GM19438 (cell line): ENCODE results near the gene SMAD7.
A peak's percentile ranks its signal among the peaks of the same experiment; 100 is the strongest.

Experiments used
- ATAC-seq: cut with Tn5 transposase; IDR thresholded peaks from one replicate; pipeline ENCODE4 v1.9.1; 2021; ENCODE audit warnings: low read depth; ENCODE audit not compliant: unreplicated experiment

SMAD7 gene

DNA sequence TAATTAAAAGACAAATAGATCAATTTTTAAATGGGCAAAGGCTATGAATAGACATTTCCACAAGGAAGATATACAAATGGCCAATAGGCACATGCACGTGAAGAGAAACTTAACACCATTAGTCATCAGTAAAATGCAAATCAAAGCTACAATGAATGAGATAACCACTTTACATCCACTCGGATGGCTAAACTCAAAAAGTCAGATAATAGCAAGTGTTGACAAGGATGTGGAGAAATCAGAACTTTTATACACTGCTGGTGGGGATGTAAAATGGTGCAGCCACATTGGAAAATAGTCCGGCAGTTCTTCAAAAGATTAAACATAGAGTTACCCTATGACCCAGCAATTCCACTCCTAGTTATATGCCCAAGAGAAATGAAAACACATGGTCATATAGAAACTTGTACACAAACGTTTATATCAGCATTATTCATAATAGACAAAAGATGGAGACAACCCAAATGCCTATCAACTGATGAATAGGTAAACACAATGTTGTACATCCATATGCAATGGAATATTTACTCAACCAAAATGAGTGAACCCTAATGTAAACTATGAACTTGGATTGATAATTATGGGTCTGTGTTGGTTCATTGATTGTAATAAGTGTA is 51.1 kb downstream of the SMAD7 start:
- no peak for ATAC-seq

DNA sequence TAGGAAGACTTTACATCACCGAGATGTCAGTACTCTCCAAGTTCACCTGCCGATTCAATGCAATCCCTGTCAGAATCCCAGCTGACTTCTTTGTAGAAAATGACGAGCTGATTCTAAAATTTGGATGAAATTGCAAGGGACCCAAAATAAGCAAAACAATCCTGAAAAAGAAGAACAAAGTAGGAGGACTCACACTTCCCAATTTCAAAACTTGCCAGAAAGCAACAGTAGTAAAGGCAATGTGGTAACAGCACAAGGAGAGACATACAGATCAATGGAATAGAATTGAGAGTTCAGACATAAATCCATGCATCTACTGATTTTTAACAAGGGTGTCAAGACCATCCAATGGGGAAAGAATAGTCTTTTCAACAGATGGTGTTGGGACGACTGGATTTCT is 52.2 kb downstream of the SMAD7 start:
- no peak for ATAC-seq

DNA sequence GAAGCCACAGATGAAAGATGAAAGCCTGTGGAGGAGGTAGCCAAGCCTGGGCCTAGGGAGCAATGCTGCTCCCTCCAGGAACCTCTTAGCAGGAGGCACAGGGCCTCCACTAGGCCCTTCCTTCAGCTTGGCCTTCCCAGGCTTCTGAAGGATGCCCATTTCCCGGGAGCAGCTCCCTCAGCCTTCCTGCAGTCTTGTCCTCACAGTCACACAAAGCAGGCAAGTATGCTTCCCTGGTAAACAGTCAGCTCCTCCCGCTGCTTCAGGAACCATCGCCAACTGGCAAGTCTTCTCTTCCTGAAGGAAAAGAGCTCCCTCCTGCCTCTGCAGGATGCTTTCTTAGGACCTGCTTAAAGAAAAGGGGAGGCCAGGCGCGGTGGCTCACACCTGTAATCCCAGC is 53.2 kb downstream of the SMAD7 start:
- ATAC-seq, result no peak

DNA sequence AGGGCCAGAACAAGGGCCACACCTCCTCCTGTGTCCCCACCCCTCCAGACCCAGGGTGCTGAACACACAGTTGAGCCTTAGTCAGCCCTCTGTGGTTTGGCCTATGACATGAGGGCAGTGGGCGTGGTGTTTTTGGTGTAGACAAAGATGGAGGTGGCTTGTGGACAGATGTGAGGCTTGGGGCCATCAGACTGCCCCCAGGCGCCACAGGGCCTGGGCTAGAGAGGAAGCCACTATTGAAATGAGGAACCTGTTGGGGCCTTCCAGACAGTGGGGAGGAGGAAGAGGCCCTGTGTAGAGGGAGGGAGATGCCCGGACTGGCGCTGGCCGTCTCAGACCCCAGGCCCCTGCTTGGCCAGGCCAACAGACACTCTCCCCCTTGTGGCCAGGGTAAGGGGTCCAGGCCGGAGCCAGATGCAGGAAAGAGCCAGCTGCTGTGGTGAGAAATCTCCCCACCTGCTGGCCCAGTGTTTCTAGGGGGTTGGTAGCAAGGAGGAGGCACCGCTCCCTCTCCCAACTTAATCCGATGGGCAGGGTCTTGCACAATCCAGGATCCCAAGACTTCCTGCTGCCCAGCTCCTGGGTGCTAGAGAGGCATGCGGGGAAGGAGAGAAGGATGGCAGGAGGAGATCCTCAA is 53.8 kb downstream of the SMAD7 start:
- ATAC-seq, result peak; percentile 75

DNA sequence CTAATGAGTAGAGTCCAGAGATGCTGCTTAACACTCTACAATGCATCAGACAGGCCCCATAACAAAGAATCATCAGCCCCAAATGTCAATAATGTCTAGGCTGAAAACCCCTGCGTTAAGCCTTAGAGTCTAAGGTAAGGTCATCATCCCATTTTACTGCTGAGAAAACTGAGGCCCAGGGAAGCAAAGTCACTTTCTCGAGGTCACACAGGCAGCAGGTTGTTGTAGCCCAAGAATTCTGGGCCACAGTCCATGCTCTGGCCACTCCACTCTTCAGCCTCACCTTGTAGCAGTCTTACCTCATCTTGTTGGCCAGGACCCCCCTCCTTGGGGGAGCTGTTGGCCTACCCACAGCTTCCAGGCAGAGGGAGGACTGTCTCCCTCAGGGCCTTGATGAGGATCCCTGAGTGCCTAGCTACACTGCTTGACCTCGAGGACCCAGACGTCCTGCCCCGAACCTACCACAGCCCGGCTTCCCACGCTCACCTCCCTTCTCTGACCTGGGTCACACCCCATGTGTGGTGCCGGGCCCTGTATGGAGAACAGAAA is 54.4 kb downstream of the SMAD7 start:
- ATAC-seq, result no peak

DNA sequence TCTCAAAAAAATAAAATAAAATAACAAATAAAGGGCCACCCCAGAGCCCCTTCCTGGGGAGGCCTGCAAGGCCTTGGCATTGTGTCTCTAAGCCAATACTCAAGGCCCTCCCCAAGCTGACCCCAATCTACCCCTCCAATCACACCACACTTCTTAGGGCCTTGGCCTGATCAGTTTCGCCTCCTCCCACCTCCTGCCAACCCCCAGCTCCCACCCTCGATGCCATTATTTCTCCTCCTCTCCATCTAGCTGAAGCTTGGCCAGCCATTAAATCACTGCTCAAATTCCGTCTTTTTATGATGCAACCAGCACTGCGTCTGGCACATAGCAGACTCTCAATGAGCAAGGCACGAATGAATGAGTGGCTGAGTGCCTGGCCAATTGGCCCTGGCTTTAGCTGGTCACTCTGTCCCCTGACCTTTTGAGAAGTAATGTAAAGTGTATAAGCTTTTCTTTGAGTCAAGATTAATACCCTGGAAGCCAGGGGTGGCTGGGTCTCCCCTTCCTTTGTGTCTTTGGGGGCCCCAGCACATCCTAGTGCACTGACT is 55.9 kb downstream of the SMAD7 start:
- no peak for ATAC-seq

DNA sequence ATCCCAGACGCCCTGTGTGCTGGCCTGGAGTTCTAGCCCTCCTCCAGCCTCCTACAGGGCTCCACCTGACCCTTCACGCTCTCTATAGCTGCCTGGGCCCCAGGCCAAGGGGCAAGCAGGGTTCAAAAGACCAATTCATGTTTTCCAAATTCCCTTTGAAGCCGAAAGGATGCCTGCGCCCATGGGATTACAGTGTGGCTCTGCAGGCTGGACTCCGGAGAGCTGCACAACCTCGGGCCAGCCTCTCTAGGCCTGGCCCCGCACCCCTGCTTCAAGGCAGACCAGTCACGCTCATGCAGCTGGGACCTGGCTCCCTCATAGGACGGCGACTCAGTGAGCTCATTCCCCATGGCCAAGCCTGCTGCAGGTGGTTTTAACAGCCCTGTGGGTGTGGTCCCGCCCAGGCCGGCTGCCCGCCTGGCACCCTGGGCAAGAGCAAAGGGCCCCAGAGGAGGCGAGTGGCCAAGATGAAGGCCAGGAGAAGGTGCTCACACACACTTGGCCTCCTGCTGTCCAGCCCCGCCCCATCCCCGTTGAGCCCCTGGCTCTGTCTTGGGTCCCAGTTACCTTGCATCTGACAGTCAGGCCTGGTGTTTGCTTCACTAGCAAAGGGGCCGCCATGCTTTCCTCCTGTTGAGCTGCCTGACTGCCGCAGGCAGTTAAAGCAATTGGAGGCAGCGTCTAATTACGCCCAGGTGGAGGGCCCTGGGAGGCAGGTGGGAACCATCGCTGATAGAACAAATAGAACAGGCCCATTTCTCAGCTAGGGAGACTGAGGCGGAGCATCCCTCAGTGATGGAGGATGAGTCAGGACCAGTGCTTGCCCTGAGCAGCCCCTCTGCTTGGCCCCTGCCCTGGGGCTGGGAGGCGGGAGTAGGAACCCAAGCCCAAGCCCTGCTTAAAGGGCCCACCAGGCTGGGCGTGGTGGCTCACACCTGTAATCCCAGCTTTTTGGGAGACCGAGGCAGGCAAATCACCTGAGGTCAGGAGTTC is 56.9 kb downstream of the SMAD7 start:
- no peak for ATAC-seq

DNA sequence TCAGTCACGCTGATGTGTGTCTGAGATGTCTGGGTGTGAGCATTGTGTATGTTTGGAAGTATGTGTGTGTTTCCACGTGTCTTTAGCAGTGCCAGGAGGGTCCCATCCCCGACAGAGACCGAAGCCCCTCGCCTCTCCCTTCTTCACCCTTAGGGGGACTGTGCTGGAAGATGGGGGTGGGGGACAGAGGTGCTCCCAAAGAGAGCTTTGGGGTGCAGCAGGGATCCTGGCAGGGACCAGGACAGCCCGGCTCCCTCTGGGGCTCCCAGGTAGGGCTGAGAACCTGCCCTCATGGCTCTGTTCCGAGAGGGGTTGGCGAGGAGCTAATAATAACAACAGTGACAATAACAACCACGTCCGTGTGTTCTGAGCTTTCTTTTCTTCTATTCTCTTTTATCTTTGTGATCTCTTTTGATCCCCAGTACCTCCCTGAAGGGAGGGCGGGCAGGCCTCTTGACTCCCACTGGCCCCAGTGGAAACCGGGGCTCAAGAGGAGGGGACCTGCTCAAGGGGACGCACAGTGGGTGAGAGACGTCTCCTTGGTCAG is 57.6 kb downstream of the SMAD7 start:
- ATAC-seq, result no peak

DNA sequence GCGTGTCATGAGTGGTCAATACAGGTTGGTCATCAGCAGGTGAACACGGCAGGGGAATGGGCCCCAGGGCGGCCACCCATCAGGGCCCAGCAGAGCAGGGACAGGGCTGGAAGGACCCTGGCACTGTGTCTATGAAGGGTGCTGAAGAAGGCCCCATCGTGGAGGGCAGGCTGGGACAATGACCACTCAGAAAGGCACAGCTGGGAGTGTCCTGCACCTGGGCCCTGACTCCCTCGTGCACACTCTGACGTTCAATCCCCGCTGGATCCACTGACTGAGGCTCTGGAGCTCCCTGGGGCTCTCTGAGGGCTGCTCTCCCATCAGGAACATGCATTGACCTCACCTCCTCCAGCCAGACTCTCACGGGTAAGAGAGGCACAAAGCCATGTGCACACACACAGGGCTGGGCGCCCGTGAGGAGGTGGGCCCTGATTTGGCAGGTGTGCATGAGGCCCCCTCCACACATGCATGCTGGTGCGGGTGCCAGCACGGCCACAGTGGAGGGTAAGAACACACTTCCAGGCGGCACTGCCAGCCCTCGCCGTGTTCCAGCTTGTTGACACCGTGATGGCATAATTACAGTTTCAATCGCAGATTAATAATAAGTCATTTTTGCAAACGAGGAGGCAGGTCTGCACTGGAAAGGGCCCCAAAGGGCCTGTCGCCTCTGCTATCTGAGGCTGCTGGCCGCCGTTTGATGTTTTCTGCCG is 58.5 kb downstream of the SMAD7 start:
- ATAC-seq, result no peak

DNA sequence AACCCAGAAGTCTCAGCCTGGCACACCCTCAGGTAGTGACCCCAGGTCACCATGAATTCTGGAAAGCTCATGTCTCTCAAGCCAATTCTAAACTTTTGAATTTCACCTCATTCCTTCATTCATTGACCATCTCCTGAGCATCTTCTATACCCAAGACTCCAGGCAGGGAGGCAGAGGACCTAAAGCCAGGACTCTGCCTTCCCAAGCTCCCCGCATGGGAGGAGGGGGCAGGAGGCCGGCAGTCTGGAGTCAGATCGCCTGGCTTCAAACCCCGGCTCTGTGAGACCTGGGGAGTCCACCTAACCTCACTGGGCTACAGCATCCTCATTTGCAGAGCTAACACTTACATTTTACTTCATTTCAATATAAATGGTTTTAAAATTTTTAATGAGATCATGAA is 59.0 kb downstream of the SMAD7 start:
- no peak for ATAC-seq

DNA sequence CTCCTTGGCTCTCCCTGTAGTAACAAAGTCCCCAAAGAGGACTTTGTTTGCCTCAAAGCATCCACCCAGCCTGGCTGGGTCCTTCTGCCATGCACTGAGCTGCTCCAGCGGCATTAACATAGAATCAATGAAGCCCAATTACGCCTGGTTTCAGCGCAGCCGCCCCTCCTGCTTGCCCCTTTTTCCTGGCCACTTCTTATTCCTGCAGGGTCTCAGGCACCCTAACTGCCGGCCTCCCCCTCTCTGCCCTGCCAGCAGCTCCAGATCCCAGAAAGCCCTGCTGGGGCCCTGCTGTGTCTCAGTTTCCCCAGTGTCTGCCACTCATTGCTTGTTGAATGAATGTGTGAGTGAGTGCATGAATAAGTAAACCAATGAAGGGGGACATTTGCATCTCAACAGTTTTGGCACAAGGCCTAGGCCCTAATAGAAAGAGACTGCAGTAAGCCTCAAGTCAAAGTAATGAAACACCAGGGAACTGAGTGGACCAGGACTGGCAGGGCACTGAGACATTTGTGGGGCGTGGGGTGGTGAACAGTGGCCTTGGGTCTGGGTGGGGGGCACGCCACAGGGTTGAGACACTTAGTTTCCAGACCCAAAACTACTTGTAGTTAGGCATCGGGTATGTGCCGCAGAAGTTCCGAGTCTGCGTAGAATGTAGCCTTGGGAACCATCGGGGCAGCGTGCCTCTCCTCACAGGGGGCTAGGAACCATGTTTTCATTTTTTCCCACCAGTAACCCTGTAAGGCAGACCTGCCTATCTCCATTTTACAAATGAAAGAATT is 60.6 kb downstream of the SMAD7 start:
- ATAC-seq, result no peak

DNA sequence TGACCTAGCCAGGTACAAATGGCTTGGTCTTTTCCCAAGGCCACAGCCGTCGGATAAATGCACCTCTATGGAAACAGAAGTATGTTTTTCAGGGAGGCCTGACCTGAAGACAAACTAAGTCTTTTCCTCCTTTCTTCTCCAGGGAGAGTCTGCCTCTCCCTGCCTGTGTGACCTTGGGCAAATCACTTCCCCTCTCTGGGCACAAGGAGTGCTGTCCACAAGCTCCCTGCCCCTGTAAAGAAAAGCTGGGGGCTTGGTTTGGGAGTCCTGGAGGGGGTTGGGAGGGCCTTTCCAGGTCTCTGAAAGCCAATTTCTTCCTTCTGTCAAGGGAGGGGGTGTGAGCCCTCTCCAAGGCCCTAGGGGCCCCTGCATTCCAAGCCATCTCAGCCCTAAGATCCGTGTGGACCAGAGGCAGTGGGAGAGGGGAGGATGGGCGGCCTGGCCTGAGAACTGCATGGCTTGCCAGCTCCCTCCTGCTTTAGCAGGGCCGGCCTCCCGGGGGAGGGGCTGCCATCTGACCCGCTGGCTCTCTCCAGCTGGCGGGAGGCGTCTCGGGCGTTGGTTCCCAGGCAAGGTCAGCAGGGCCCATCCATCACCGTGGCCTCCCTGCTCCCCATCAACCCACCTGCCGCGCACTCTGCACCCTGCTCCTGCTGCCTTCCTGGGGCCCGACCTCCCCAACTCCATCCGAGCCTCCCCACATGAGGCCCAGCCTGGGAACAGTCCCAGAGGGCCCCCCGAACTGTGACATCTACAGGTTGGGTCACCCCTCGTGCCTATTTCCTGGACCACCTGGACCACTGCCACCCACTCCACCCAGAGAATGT is 61.4 kb downstream of the SMAD7 start:
- no peak for ATAC-seq

DNA sequence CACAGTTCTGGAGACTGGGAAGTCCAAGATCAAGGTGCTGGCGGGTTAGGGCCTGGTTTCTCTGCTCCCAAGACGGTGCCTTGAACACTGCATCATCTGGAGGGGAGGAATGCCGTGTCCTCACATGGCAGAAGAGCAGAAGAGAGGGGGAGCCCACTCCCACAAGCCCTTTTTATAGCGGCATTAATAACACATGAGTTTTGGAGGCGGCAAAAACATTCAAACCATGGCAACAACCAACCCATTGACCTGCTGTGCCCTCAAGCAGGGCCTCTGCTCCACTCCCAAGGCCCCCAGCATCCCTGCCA is 62.0 kb downstream of the SMAD7 start:
- no peak for ATAC-seq

DNA sequence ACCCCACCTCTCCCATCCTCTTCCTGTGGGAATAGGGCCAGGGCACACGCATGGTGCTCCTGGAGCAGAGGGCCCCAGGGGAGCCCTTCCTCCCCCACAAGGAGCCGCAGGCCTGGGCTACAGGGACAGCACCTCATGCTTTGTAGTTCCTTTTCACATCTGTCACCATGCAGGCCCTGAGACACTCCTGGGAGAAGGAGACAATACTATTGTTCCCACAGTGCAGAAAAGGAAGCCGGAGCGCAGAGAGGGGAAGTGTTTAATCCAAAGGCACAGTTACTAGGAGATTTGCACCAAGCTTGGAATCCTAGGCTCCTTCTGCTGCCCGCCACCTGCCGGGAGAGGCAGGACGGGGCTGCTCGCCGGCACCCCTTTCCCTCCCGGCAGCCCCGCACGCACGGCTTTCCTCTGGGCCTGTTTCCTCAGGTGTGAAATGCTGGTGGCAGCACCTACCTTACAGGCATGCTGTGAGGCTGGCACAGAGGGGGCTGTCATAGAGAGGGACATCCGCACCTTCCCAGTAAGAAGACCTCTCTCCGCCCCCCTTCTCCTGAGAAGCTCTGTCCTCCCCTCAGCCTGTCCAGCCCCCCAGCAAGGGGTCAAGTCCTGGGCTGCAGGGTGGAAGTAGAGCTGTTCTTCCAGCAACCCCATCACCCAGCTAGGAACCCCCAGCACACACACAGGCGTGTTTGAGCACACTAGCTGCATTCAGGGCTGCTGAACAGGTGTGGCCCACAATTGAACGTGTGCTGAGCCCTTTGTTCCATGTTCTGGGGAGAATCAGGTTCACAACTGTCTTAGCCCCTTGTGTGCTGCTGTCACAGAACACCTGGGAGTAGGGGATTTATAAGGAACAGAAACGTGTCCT is 62.6 kb downstream of the SMAD7 start:
- no peak for ATAC-seq

DNA sequence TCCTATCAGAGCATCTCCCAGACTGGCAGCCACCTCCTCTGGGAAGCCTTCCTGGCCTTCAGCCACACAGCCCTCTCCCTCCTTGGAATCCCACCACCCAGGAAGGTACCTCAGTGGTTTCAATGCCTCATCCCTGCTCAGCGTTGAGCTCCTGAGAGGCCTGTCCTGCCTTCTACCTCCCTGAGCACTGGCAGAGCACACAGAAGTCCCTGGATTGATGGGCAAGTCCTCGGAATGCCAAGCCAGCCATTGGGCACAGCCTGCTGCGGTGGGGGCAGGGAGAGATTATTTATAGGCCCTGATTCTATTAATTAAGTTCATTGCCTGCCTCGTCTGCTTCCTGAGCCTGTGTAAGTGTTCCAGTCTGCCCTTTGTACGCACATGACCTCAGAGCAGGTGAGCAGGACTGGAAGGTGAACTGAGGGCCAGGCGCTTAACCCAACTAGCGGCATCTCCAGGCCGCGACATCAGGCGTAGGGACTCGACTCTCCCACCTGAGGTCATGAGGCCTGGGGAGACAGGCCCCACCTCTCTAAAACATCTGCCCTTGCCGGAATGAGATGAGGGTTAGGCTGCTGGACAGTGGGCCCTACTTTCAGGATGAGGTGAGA is 63.4 kb downstream of the SMAD7 start:
- no peak for ATAC-seq

DNA sequence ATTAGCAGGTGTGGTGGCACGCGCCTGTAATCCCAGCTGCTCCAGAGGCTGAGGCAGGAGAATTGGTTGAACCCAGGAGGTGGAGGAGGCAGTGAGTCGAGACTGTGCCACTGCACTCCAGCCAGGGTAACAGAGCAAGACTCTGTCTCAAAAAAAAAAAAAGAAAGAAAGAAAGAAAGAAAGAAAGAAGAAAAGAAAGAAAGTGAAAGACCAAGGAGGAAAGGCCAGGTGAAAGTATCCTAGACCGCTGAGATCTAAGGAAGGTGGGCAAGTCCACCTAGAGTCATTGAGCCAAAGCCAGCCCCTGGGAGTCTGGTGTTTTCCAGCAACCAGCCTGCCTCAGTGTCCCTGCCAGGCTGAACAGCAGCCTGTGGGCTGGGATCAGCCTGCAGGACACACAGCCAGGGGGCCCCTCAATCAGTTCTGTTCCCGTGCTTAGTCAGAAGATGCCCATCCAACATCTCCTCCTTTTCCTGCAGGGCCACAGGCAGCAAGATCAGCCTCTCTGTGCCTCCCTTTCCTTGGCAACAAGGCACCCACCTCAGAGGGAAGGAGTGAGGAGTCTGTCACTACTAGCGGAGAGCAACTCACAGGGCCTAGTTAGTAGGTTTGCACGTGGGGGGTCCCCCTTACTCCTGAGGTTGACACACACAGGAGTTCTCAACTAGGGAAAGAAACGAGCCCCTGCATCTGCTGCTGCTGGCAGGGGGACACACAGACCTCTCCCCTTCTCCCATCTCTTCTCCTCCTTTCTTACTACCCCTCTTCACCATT is 64.1 kb downstream of the SMAD7 start:
- no peak for ATAC-seq
